ENCODE measurements around the gene USP15. TPM values are rescaled to one million over a fixed set of nuclear protein-coding genes. Genes with fewer than 3 reads are reported as not detected.
"Not testable (repeated sequence)": the region's sequence is repeated elsewhere in the genome, so short reads cannot be mapped to it uniquely, and the experiment has no call there.

The USP15 gene
- total and polyA plus RNA-seq, 12 donors: 26.7 to 76.0 (median 61.9) TPM

- Histone ChIP-seq H3K27ac (no peak overlapping the region), H3K36me3 (peaks cover 0 to 33% (median 0%) of the 10 kb centered on the region in 9 donors), H3K9me3 (peaks cover 0 to 19% (median 9%) of the 10 kb centered on the region in 11 donors), H3K4me1 (peaks cover 0 to 30% (median 8%) of the 10 kb centered on the region in 9 donors), H3K4me3 (no peak overlapping the region), H3K27me3 (no peaks in the 10 kb centered on the region)
- whole genome bisulfite sequencing, 2 donors: 82 to 87% methylated on average over 3 of the region's 3 CpGs
- ATAC-seq: peak in 3 of 8 donors; percentile 35 to 45 (median 41)
- no peak for TF ChIP-seq CTCF (IDR thresholded peaks at IDR 0.05)
- intact Hi-C loops (cut with DNase I): loop anchor here in 1 of 10 donors (10.0 kb wide), 1 partner anchor 71 kb away; the partner anchor contains the start of gene USP15
- DNase-seq: no peak
Measured at GRCh38 chr12:62335796-62336195, 75.6 kb downstream of the USP15 start.

GRCh38 chr12:62337643-62338042, 77.4 kb downstream of the USP15 start:
- Histone ChIP-seq H3K36me3 (peaks cover 0 to 19% (median 0%) of the 10 kb centered on the region in 9 donors), H3K9me3 (peaks cover 0 to 19% (median 9%) of the 10 kb centered on the region in 11 donors), H3K4me1 (peaks cover 0 to 25% (median 7%) of the 10 kb centered on the region in 9 donors)
- not testable (repeated sequence) for ATAC-seq, H3K4me3 ChIP-seq, H3K27me3 ChIP-seq, DNase-seq, H3K27ac ChIP-seq
- intact Hi-C loops (cut with DNase I): loop anchor here in 1 of 10 donors (10.0 kb wide), 1 partner anchor 73 kb away; the partner anchor contains the start of gene USP15

- H3K27me3 ChIP-seq; H3K4me1 ChIP-seq; H3K27ac ChIP-seq; DNase-seq; H3K4me3 ChIP-seq; intact Hi-C loops (cut with DNase I): not testable (repeated sequence)
- Histone ChIP-seq H3K36me3 (peaks cover 0 to 38% (median 9%) of the 10 kb centered on the region in 9 donors), H3K9me3 (peaks cover 0 to 22% (median 9%) of the 10 kb centered on the region in 11 donors)
- 88 to 91% methylated on average over 10 of the region's 10 CpGs for WGBS, 2 donors
- peak in 1 of 8 donors; percentile 50 for ATAC-seq
Measured at GRCh38 chr12:62342614-62343303, 82.6 kb downstream of the USP15 start.

- H3K27me3 ChIP-seq; DNase-seq; H3K4me3 ChIP-seq; H3K4me1 ChIP-seq; H3K27ac ChIP-seq; ATAC-seq; intact Hi-C loops (cut with DNase I): not testable (repeated sequence)
- peaks cover 0 to 38% (median 9%) of the 10 kb centered on the region in 9 donors for H3K36me3 ChIP-seq
- H3K9me3 ChIP-seq: peaks cover 0 to 15% (median 6%) of the 10 kb centered on the region in 11 donors
- 97 to 99% methylated on average over 9 of the region's 9 CpGs for WGBS, 2 donors
Measured at GRCh38 chr12:62343304-62344120, 83.3 kb downstream of the USP15 start.

GRCh38 chr12:62344731-62345556, 84.7 kb downstream of the USP15 start:
- peaks cover 0 to 48% (median 16%) of the 10 kb centered on the region in 9 donors for H3K36me3 ChIP-seq
- WGBS, 2 donors: 91 to 93% methylated on average over 4 of the region's 4 CpGs
- intact Hi-C loops (cut with DNase I); H3K27ac ChIP-seq; DNase-seq; H3K9me3 ChIP-seq; H3K4me1 ChIP-seq; H3K27me3 ChIP-seq; H3K4me3 ChIP-seq: not testable (repeated sequence)
- peak in 1 of 8 donors; percentile 65 for ATAC-seq

- Histone ChIP-seq H3K9me3 (peaks cover 0 to 6% (median 0%) of the 10 kb centered on the region in 11 donors), H3K27me3 (no peaks in the 10 kb centered on the region), H3K27ac (no peak overlapping the region), H3K36me3 (peaks cover 0 to 55% (median 16%) of the 10 kb centered on the region in 9 donors), H3K4me1 (peaks cover 0 to 8% (median 0%) of the 10 kb centered on the region in 9 donors), H3K4me3 (no peak overlapping the region)
- 97% methylated on average over 6 of the region's 6 CpGs for WGBS, 2 donors
- ATAC-seq (no peak), DNase-seq (no peak)
- TF ChIP-seq CTCF (IDR thresholded peaks at IDR 0.05): no peak
- intact Hi-C loops (cut with DNase I): no loop called here
Measured at GRCh38 chr12:62345667-62346066, 85.5 kb downstream of the USP15 start.
